NCI-H345 treated with DMSO at 0.1 percent for 48 hours (cell line): ENCODE data around the gene G0S2.

Experiments used
- DNase-seq: peaks from one replicate; lab custom pipeline; 2025; ENCODE audit not compliant: unreplicated experiment; lab: John Stamatoyannopoulos, UW

G0S2 gene

GRCh38 chr1:209674957-209675564 lies at the start of gene G0S2:
Gene G0S2, plus strand, starts transcription at chr1:209675412. Its CDS starts 273 bp downstream, at chr1:209675685.
- DNase-seq: peak; percentile 6

GRCh38 chr1:209625791-209626285 lies 49.4 kb upstream of the G0S2 start:
- DNase-seq: no peak

GRCh38 chr1:209626346-209627026 lies 48.7 kb upstream of the G0S2 start:
- no peak for DNase-seq

- no peak for DNase-seq
These were observed 48.0 kb upstream of the G0S2 start for GRCh38 chr1:209627027-209627731.

GRCh38 chr1:209627732-209628196 lies 47.4 kb upstream of the G0S2 start:
- peak; percentile 58 for DNase-seq

GRCh38 chr1:209628618-209629299 lies 46.5 kb upstream of the G0S2 start:
- DNase-seq: no peak

- no peak for DNase-seq
These were observed 45.4 kb upstream of the G0S2 start for GRCh38 chr1:209629621-209630382.

GRCh38 chr1:209630383-209631225 lies 44.6 kb upstream of the G0S2 start:
- DNase-seq: no peak

- no peak for DNase-seq
These were observed 41.7 kb upstream of the G0S2 start for GRCh38 chr1:209633335-209633997.

GRCh38 chr1:209634005-209634737 lies 41.0 kb upstream of the G0S2 start:
- no peak for DNase-seq

- no peak for DNase-seq
These were observed 39.4 kb upstream of the G0S2 start for GRCh38 chr1:209635850-209636249.

GRCh38 chr1:209641832-209642172 lies 33.4 kb upstream of the G0S2 start:
- no peak for DNase-seq

- DNase-seq: no peak
These were observed 32.4 kb upstream of the G0S2 start for GRCh38 chr1:209642816-209643215.

- DNase-seq: no peak
These were observed 31.8 kb upstream of the G0S2 start for GRCh38 chr1:209643285-209644020.

GRCh38 chr1:209645574-209646452 lies 29.4 kb upstream of the G0S2 start:
- no peak for DNase-seq

- DNase-seq: no peak
These were observed 28.7 kb upstream of the G0S2 start for GRCh38 chr1:209646558-209646957.

- no peak for DNase-seq
These were observed 28.1 kb upstream of the G0S2 start for GRCh38 chr1:209647156-209647555.
